K562 (cell line): ENCODE results near the gene VPS9D1. TPM values are rescaled to one million over a fixed set of nuclear protein-coding genes. Genes with fewer than 3 reads are reported as not detected.

Source experiments
- NCOA4 ChIP-seq: fragments of 450-650 bp; IDR thresholded peaks from 2 replicates; pipeline ENCODE4 v1.6.1; 2018; ENCODE audit warnings: mild to moderate bottlenecking; ENCODE audit not compliant: partially characterized antibody
- TBP ChIP-seq: optimal IDR thresholded peaks from 2 replicates; pipeline ENCODE3; 2011; ENCODE audit warnings: low read depth, low read length, improper control_type of control experiment
- ZNF347 ChIP-seq: fragments of 450-650 bp; formaldehyde crosslinking; IDR thresholded peaks from 2 replicates; pipeline ENCODE4 v1.4.0; 2020; ENCODE audit warnings: low read depth, mild to moderate bottlenecking, moderate library complexity
- polyA plus RNA-seq, 8 experiments: library from polyadenylated mRNA; depleted of rRNA in 4 of 8; stranded (reverse) in 5 of 8; unstranded in 3 of 8; fragments of >200 nt; fragmentation: Nextera tagmentation in 2 of 8; fragmentation: Illumina TruSeq in 1 of 8; extraction: Ambion mirVana in 2 of 8; extraction: Trizol in 1 of 8; gene quantifications; 2 replicates each; pipeline versions ENCODE4 v1.2.1 to v1.2.3, GENCODE V29; 2011 to 2014; ENCODE audit warnings: inconsistent platforms in 1 of 8, missing spikeins in 1 of 8
- total RNA-seq, 7 experiments: library from RNA; depleted of rRNA in 6 of 7; stranded (reverse); fragments of >200 nt in 6 of 7; fragmentation: Illumina TruSeq in 2 of 7; extraction: Trizol in 2 of 7; gene quantifications; 2 replicates each; pipeline versions ENCODE4 v1.2.1 to v1.2.3, GENCODE V29; 2011 to 2021; ENCODE audit warnings: low replicate concordance in 1 of 7
- TF ChIP-seq, protein P1 (sequence below): fragments of 200-600 bp; sonication (generic); IDR thresholded peaks from one replicate; pipeline ENCODE4 v1.6.1; 2012; ENCODE audit warnings: mild to moderate bottlenecking, low read depth, low read length, inconsistent platforms
- TF ChIP-seq, protein P2 (sequence below): sonication (generic); formaldehyde crosslinking; IDR thresholded peaks from 2 replicates; pipeline ENCODE4 v1.4.0; 2020; ENCODE audit warnings: mild to moderate bottlenecking, missing genetic modification reagents
- TF ChIP-seq, protein P3 (sequence below): sonication (generic); formaldehyde crosslinking; IDR thresholded peaks from 2 replicates; pipeline ENCODE4 v1.8.1; 2023; ENCODE audit warnings: mild to moderate bottlenecking, missing genetic modification reagents, moderate library complexity
- TF ChIP-seq, protein P4 (sequence below): fragments of 250-450 bp; sonication (Bioruptor Pico); IDR thresholded peaks from 2 replicates; pipeline ENCODE4 v1.4.0; 2020; ENCODE audit warnings: mild to moderate bottlenecking, moderate library complexity

The VPS9D1 gene
- total and polyA plus RNA-seq, 9 of the 15 experiments (the other 6 are each of a cell fraction or from before 2014, with no cell fraction given), result 0.33 to 3.1 (median 1.1) TPM

DNA sequence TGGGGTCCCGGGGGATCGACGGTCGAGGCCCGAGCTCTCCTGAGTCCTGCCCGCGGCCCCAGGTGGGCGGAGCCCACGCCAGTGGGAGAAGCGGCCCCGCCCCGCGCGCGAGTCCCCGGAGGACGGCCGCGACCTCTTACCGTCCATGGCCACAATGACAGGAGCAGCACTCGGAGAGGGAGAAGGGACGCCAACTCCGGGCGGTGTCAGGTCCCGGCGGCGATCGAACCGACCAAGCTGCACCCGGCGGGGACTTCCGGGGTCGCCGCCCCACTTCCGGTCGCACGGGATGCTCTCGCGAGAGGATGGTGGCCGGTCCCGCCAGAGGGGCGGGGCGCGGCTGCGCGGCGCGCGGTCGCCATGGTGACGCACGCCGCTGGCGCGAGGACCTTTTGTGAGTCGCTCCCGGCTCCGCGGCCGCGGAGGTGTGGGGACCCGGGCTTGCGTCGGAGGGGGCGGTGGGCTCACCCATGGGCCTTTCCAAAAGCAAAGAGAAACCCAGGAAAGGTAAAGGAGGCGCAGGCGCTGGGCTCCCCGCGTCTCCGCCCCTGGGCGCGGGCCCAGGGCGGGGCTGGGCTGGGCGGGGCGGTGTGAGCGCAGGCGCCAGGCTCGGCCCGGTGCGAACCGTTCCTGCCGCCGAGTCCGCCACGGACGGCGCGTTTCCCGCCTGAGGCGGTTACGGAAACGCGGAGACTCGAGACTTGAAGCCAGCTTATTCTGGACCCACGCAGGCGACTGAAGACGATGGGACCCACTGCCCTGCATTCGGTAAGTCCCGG, 63.1 kb downstream of the VPS9D1 start, which contains the start of the genes CHMP1A and SPATA33 (continued):
- TF ChIP-seq, protein P1, sequence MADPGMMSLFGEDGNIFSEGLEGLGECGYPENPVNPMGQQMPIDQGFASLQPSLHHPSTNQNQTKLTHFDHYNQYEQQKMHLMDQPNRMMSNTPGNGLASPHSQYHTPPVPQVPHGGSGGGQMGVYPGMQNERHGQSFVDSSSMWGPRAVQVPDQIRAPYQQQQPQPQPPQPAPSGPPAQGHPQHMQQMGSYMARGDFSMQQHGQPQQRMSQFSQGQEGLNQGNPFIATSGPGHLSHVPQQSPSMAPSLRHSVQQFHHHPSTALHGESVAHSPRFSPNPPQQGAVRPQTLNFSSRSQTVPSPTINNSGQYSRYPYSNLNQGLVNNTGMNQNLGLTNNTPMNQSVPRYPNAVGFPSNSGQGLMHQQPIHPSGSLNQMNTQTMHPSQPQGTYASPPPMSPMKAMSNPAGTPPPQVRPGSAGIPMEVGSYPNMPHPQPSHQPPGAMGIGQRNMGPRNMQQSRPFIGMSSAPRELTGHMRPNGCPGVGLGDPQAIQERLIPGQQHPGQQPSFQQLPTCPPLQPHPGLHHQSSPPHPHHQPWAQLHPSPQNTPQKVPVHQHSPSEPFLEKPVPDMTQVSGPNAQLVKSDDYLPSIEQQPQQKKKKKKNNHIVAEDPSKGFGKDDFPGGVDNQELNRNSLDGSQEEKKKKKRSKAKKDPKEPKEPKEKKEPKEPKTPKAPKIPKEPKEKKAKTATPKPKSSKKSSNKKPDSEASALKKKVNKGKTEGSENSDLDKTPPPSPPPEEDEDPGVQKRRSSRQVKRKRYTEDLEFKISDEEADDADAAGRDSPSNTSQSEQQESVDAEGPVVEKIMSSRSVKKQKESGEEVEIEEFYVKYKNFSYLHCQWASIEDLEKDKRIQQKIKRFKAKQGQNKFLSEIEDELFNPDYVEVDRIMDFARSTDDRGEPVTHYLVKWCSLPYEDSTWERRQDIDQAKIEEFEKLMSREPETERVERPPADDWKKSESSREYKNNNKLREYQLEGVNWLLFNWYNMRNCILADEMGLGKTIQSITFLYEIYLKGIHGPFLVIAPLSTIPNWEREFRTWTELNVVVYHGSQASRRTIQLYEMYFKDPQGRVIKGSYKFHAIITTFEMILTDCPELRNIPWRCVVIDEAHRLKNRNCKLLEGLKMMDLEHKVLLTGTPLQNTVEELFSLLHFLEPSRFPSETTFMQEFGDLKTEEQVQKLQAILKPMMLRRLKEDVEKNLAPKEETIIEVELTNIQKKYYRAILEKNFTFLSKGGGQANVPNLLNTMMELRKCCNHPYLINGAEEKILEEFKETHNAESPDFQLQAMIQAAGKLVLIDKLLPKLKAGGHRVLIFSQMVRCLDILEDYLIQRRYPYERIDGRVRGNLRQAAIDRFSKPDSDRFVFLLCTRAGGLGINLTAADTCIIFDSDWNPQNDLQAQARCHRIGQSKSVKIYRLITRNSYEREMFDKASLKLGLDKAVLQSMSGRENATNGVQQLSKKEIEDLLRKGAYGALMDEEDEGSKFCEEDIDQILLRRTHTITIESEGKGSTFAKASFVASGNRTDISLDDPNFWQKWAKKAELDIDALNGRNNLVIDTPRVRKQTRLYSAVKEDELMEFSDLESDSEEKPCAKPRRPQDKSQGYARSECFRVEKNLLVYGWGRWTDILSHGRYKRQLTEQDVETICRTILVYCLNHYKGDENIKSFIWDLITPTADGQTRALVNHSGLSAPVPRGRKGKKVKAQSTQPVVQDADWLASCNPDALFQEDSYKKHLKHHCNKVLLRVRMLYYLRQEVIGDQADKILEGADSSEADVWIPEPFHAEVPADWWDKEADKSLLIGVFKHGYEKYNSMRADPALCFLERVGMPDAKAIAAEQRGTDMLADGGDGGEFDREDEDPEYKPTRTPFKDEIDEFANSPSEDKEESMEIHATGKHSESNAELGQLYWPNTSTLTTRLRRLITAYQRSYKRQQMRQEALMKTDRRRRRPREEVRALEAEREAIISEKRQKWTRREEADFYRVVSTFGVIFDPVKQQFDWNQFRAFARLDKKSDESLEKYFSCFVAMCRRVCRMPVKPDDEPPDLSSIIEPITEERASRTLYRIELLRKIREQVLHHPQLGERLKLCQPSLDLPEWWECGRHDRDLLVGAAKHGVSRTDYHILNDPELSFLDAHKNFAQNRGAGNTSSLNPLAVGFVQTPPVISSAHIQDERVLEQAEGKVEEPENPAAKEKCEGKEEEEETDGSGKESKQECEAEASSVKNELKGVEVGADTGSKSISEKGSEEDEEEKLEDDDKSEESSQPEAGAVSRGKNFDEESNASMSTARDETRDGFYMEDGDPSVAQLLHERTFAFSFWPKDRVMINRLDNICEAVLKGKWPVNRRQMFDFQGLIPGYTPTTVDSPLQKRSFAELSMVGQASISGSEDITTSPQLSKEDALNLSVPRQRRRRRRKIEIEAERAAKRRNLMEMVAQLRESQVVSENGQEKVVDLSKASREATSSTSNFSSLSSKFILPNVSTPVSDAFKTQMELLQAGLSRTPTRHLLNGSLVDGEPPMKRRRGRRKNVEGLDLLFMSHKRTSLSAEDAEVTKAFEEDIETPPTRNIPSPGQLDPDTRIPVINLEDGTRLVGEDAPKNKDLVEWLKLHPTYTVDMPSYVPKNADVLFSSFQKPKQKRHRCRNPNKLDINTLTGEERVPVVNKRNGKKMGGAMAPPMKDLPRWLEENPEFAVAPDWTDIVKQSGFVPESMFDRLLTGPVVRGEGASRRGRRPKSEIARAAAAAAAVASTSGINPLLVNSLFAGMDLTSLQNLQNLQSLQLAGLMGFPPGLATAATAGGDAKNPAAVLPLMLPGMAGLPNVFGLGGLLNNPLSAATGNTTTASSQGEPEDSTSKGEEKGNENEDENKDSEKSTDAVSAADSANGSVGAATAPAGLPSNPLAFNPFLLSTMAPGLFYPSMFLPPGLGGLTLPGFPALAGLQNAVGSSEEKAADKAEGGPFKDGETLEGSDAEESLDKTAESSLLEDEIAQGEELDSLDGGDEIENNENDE, result no peak
- TF ChIP-seq, protein P2, sequence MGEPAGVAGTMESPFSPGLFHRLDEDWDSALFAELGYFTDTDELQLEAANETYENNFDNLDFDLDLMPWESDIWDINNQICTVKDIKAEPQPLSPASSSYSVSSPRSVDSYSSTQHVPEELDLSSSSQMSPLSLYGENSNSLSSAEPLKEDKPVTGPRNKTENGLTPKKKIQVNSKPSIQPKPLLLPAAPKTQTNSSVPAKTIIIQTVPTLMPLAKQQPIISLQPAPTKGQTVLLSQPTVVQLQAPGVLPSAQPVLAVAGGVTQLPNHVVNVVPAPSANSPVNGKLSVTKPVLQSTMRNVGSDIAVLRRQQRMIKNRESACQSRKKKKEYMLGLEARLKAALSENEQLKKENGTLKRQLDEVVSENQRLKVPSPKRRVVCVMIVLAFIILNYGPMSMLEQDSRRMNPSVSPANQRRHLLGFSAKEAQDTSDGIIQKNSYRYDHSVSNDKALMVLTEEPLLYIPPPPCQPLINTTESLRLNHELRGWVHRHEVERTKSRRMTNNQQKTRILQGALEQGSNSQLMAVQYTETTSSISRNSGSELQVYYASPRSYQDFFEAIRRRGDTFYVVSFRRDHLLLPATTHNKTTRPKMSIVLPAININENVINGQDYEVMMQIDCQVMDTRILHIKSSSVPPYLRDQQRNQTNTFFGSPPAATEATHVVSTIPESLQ (CRISPR knock-in tag), result no peak
- TF ChIP-seq NCOA4 (no peak), ZNF347 (CRISPR knock-in tag) (no peak), TBP (peak; percentile 54)
- TF ChIP-seq, protein P3, sequence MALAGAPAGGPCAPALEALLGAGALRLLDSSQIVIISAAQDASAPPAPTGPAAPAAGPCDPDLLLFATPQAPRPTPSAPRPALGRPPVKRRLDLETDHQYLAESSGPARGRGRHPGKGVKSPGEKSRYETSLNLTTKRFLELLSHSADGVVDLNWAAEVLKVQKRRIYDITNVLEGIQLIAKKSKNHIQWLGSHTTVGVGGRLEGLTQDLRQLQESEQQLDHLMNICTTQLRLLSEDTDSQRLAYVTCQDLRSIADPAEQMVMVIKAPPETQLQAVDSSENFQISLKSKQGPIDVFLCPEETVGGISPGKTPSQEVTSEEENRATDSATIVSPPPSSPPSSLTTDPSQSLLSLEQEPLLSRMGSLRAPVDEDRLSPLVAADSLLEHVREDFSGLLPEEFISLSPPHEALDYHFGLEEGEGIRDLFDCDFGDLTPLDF, result peak; percentile 75; the same call in 1 of the 2 replicates
- TF ChIP-seq, protein P4, sequence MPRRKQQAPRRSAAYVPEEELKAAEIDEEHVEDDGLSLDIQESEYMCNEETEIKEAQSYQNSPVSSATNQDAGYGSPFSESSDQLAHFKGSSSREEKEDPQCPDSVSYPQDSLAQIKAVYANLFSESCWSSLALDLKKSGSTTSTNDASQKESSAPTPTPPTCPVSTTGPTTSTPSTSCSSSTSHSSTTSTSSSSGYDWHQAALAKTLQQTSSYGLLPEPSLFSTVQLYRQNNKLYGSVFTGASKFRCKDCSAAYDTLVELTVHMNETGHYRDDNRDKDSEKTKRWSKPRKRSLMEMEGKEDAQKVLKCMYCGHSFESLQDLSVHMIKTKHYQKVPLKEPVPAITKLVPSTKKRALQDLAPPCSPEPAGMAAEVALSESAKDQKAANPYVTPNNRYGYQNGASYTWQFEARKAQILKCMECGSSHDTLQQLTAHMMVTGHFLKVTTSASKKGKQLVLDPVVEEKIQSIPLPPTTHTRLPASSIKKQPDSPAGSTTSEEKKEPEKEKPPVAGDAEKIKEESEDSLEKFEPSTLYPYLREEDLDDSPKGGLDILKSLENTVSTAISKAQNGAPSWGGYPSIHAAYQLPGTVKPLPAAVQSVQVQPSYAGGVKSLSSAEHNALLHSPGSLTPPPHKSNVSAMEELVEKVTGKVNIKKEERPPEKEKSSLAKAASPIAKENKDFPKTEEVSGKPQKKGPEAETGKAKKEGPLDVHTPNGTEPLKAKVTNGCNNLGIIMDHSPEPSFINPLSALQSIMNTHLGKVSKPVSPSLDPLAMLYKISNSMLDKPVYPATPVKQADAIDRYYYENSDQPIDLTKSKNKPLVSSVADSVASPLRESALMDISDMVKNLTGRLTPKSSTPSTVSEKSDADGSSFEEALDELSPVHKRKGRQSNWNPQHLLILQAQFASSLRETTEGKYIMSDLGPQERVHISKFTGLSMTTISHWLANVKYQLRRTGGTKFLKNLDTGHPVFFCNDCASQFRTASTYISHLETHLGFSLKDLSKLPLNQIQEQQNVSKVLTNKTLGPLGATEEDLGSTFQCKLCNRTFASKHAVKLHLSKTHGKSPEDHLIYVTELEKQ (CRISPR knock-in tag), result no peak
